PC-3 (cell line): ENCODE results near the gene RNU7-1.

ENCODE experiments used
- EZH2 ChIP-seq: fragments of 300-600 bp; sonication (generic); IDR thresholded peaks from one replicate; pipeline ENCODE4 v1.6.1; 2017; ENCODE audit warnings: antibody characterized with exemption, mild to moderate bottlenecking, low read length; ENCODE audit not compliant: unreplicated experiment
- TF ChIP-seq, protein P1 (sequence below): fragments of 300-600 bp; sonication (generic); conservative IDR thresholded peaks from 2 replicates; pipeline ENCODE4 v1.5.1; 2017; ENCODE audit warnings: antibody characterized with exemption, low read depth, mild to moderate bottlenecking, low read length

DNA sequence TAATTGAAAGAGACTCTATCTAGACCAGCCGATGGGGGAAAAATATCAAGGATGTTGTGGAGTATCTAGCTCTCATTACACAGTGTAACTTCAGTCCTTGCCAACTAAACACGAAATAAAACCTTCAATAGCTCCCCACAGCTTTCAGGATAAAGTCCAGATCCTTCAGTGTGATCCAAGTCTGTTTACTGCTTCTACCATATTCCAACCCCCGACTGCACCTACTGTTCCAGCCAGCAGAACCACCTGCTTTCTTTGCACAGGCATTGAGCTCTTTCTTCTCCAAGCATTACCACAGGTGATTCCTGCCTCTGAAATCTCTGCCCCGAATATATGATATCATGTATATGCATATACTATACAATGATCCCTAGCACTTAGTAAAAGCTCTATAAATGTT is 41.2 kb upstream of the RNU7-1 start:
- no peak for TF ChIP-seq EZH2
- TF ChIP-seq, protein P1, sequence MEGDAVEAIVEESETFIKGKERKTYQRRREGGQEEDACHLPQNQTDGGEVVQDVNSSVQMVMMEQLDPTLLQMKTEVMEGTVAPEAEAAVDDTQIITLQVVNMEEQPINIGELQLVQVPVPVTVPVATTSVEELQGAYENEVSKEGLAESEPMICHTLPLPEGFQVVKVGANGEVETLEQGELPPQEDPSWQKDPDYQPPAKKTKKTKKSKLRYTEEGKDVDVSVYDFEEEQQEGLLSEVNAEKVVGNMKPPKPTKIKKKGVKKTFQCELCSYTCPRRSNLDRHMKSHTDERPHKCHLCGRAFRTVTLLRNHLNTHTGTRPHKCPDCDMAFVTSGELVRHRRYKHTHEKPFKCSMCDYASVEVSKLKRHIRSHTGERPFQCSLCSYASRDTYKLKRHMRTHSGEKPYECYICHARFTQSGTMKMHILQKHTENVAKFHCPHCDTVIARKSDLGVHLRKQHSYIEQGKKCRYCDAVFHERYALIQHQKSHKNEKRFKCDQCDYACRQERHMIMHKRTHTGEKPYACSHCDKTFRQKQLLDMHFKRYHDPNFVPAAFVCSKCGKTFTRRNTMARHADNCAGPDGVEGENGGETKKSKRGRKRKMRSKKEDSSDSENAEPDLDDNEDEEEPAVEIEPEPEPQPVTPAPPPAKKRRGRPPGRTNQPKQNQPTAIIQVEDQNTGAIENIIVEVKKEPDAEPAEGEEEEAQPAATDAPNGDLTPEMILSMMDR, result no peak
